ENCODE results near the gene SBNO1.
"Not testable (repeated sequence)": the region's sequence is repeated elsewhere in the genome, so short reads cannot be mapped to it uniquely, and the experiment has no call there.

SBNO1 gene

GRCh38 chr12:123364532-123365024 is at the start of gene SBNO1:
TSS of gene SBNO1 (minus strand) at chr12:123364847. CDS start at chr12:123350441, 14,406 bp downstream.
- peak; percentile 90 for DNase-seq

- no peak for DNase-seq
Observed at GRCh38 chr12:123410041-123410412, 45.4 kb upstream of the SBNO1 start.

- not testable (repeated sequence) for DNase-seq
Observed at GRCh38 chr12:123409284-123410040, 44.8 kb upstream of the SBNO1 start.

GRCh38 chr12:123408619-123409018 is 44.0 kb upstream of the SBNO1 start:
- not testable (repeated sequence) for DNase-seq

DNA sequence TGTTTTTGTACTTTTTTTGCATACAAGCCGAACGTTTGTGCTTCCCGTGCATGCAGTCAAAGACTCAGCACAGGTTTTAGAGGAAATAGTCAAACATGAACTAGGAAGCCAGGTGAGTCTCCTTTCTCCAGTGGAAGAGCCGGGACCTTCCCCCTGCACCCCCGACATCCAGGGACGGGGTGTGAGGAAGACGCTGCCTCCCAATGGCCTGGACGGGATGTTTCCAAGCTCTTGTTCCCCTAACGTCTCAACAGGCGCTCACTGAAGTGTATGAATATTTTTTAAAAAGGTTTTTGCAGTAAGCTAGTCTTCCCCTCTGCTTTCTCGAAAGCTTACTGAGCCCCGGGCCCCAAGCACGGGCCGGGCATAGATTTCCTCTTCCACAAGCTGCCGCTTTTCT is 43.3 kb upstream of the SBNO1 start:
- DNase-seq, result not testable (repeated sequence)

DNA sequence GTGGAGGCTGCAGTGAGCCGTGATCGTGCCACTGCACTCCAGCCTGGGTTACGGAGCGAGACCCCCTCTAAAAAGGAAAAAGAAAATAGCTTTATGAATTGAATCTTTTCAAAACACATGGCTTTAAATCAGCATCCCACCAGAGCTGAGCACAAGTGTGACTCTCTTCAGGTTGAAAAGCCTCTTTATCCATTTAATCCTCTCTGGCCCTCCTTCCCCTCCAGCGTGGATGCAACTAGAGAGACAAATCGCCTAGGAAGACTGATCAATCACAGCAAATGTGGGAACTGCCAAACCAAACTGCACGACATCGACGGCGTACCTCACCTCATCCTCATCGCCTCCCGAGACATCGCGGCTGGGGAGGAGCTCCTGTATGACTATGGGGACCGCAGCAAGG is 42.6 kb upstream of the SBNO1 start:
- not testable (repeated sequence) for DNase-seq

GRCh38 chr12:123404581-123404980 is 39.9 kb upstream of the SBNO1 start:
- no peak for DNase-seq

GRCh38 chr12:123401753-123402683 is 37.4 kb upstream of the SBNO1 start:
- DNase-seq, result no peak

- DNase-seq, result no peak
Observed at GRCh38 chr12:123399255-123399617, 34.6 kb upstream of the SBNO1 start.

GRCh38 chr12:123398550-123399254 is 34.1 kb upstream of the SBNO1 start:
- no peak for DNase-seq

GRCh38 chr12:123398177-123398549 is 33.5 kb upstream of the SBNO1 start:
- no peak for DNase-seq

DNA sequence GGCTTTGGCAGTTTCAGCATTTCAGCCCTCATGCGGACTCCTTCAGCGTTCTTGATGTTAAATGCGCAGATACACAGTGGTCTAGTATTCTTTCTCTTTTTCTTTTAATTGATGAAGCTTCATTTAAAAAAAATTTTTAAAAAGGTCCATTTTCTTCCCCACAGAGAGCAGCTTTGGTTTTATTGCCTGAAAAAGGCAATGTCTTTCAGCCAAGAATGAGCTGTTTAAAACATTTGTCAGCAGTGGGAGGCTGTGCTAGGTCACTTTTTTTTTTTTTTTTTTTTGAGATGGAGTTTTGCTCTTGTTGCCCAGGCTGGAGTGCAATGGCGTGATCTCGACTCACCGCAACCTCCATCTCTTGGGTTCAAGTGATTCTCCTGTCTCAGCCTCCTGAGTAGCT is 32.8 kb upstream of the SBNO1 start:
- DNase-seq, result no peak

GRCh38 chr12:123396954-123397353 is 32.3 kb upstream of the SBNO1 start:
- DNase-seq, result no peak

GRCh38 chr12:123396543-123396942 is 31.9 kb upstream of the SBNO1 start:
- DNase-seq, result no peak

DNA sequence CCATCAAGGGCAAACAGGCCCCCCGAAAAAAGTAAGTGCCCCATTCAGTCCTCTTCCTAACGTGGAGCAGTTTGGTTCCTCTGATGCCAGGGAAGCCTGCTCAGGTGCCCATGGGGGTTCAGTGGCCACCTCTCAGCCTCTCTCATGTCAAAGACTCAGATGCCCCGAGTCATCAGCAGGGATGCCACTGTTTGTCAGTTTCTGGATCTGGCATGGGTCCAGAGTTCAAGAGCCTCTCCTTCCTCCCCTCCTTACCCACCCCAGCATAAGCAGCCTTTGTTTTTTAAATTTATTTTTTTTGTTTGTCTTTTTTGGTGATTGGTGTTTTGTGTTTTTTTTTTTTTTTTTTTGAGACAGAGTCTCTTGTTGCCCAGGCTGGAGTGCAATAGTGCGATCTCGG is 30.6 kb upstream of the SBNO1 start:
- DNase-seq, result no peak

DNA sequence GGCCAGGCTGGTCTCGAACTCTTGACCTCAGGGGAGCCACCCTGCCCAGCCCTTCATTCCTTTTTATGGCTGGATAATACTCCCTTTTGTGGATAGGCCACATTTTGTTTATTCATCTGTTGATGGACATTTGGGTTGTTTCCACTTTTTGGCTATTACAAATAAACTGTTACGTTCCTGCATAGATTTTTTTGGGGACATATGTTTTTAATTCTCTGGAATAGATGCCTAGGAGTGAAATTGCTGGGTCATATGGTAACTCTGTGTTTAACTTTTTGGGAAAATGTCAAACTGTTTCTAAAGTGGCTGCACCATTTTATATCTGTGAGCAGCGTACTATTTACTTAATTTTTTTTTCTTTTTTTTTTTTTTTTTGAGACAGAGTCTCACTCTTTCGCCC is 29.1 kb upstream of the SBNO1 start:
- DNase-seq, result no peak

DNA sequence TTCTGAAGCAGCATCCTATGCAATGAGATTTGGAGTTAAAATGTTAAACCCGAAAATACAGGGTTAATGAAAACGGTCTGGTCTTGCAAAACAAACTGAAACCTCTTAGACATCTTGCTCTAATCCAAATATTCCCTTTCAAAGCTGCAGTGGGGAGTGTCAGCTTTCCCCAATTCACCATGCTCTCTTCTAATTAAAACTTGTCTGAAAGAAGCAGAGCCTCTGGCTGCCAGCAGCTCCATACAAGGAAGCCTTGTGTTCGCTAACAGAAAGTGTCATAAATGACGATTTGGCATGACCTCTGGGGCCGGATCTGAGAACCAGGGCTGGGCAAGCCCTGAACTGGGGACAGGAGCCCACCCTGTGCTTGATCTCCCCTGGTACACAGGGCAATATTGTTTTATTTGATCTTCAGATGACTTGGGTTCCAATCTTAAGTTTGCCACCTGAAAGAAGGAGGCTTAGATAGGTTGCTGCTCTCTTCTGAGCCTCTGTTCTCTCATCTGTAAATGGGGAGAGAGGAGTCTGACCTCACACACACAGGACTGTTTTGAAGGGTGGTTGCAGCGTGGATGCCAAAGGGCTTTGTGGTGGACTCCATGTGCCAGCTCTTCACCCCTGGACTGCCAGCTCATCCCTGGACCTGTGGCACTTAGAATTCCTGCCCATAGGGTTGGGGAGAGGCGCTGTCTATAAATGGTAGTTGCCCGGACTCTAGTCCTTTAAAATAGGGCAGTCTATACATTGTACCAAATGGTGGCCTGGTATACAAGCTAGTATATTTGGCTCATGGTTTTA is 27.1 kb upstream of the SBNO1 start:
- no peak for DNase-seq

DNA sequence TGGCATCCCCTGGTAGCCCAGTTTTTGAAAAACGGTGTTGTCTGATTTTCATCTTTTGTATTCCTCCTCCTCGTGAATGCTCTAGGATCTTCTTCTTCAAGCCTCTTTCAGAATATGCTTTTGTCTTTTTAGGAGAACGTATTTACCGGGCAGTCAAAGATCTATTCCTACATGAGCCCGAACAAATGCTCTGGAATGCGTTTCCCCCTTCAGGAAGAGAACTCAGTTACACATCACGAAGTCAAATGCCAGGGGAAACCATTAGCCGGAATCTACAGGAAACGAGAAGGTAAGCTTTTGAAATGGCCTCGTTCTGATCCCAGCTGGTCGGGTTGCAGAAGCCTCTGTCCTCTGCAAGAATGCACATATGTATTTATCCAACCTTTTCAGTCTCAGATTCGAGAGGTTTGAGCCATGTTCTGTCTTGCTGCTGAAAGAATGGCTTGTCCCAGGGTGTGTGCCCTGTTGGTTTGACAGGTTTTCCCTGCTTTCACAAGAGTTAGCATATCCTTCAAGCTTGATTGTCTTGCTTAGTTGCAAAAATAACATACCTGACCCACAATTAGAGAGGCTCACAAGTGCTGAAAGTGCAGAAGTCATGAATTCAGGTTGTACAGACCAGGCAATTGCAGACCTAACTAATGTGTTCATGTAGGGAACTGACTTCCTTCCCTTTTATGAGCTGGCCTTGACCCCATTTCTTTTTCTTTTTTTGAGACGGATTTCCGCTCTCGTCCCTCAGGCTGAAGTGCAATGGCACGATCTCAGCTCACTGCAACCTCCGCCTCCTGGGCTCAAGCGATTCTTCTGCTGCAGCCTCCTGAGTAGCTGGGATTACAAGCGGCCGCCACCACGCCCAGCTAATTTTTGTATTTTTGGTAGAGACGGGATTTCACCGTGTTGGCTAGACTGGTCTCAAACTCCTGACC is 26.1 kb upstream of the SBNO1 start:
- no peak for DNase-seq

GRCh38 chr12:123389560-123390351 is 25.1 kb upstream of the SBNO1 start:
- no peak for DNase-seq

- DNase-seq, result no peak
Observed at GRCh38 chr12:123388951-123389559, 24.4 kb upstream of the SBNO1 start.
